ENCODE results near the gene PLSCR2.

GRCh38 chr3:146403792-146404191 lies 65.6 kb downstream of the PLSCR2 start:
- TF ChIP-seq, protein P1, sequence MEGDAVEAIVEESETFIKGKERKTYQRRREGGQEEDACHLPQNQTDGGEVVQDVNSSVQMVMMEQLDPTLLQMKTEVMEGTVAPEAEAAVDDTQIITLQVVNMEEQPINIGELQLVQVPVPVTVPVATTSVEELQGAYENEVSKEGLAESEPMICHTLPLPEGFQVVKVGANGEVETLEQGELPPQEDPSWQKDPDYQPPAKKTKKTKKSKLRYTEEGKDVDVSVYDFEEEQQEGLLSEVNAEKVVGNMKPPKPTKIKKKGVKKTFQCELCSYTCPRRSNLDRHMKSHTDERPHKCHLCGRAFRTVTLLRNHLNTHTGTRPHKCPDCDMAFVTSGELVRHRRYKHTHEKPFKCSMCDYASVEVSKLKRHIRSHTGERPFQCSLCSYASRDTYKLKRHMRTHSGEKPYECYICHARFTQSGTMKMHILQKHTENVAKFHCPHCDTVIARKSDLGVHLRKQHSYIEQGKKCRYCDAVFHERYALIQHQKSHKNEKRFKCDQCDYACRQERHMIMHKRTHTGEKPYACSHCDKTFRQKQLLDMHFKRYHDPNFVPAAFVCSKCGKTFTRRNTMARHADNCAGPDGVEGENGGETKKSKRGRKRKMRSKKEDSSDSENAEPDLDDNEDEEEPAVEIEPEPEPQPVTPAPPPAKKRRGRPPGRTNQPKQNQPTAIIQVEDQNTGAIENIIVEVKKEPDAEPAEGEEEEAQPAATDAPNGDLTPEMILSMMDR (IDR thresholded peaks at IDR 0.05; ENCODE audit: insufficient read depth, low read length): no peak
- TF ChIP-seq SPI1 (IDR thresholded peaks at IDR 0.05; ENCODE audit: borderline replicate concordance, low read depth): no peak

All from HL-60 (cell line).